ENCODE data around the gene GNL2.

GRCh38 chr1:37549341-37549740 is 46.4 kb downstream of the GNL2 start:
- TF ChIP-seq EZH2 (IDR thresholded peaks at IDR 0.05; ENCODE audit: borderline replicate concordance, low read depth, low read length, poor library complexity, severe bottlenecking) (no peak), CTCF (conservative IDR thresholded peaks at IDR 0.05; ENCODE audit: low read depth, low read length) (no peak)

All from A673 (cell line).